Measurements from ENCODE around the gene CEPT1.
"Not testable (repeated sequence)": the region's sequence is repeated elsewhere in the genome, so short reads cannot be mapped to it uniquely, and the experiment has no call there.

GRCh38 chr1:111095421-111095820 is 44.6 kb upstream of the CEPT1 start:
- TF ChIP-seq CTCF, EP300, POLR2A (IDR thresholded peaks at IDR 0.05): not testable (repeated sequence)

Measured in gastroesophageal sphincter (tissue), 3 donors.